SIG-M5 treated with dmso at 0.1 percent for 504 hours (cell line): ENCODE data around the gene TSNAXIP1.

ENCODE experiments used
- DNase-seq: peaks from one replicate; lab custom pipeline; 2025; ENCODE audit not compliant: unreplicated experiment; lab: John Stamatoyannopoulos, UW

Gene TSNAXIP1, protein sequence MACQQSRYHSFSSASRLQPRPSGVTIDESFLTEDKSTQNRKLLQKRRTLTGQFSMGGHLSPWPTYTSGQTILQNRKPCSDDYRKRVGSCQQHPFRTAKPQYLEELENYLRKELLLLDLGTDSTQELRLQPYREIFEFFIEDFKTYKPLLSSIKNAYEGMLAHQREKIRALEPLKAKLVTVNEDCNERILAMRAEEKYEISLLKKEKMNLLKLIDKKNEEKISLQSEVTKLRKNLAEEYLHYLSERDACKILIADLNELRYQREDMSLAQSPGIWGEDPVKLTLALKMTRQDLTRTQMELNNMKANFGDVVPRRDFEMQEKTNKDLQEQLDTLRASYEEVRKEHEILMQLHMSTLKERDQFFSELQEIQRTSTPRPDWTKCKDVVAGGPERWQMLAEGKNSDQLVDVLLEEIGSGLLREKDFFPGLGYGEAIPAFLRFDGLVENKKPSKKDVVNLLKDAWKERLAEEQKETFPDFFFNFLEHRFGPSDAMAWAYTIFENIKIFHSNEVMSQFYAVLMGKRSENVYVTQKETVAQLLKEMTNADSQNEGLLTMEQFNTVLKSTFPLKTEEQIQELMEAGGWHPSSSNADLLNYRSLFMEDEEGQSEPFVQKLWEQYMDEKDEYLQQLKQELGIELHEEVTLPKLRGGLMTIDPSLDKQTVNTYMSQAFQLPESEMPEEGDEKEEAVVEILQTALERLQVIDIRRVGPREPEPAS

DNA sequence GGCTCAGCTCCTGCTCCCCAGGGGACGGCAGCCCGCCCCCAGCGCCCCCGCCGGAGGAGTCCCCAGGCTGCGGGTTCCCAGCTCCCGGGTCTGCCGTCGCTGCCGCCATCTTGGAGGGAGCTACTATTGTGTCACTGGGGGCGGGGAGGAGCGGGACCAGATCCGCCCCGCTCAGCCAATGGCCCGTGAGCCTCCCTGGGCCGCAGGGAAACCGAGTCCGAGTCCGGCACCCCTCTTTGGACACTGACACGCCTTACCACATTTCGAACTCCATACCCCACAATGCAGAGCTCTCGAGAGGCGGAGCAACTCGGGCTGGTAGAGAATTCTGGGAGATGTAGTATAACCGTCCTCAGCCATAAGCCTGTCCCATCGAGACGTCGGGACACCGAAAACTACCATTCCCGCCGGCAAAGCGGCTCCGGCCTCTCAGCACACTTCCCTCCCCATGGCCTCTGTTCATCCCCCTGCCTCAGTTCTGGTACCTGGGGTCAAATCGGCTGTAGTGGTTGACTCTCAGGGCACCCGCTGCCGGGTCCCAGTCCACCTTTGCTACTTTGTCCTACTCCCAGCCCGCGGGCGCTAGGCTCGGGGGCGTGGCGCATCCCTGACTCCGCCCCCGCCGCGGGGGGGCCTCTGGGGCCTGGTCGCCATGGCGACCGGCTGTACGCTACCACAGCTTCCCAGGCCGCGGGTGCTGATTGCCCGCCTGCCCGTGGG, at the start of gene TSNAXIP1, which contains the start of gene RANBP10:
TSNAXIP1 (plus strand) TSS at position 462 of the 720 bp plus-strand sequence. CDS start 261 bp downstream, outside the sequence.
RANBP10 (minus strand) TSS at position 133 of the 720 bp plus-strand sequence; CDS start at position 109, 24 bp downstream.
- peak; percentile 99 for DNase-seq

DNA sequence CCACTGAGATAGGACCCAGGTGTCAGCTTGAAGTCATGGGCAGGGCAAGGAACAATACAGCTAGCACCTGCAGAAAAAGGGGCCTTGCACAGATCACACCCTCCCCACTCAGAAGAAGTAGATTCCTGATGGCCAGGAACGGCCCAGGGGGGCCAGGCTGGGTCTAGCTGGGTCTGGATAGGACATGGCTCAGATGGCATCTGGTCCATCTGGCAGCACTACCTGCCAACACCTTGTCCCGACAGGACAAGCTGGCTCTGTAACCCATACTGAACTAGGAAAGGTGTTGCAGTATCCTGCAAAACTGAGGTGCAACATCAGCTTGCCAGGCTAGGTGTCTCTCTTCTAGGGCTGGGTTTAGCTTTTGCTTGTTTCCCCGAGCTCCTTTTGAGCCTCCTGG, 48.7 kb upstream of the TSNAXIP1 start:
- no peak for DNase-seq

DNA sequence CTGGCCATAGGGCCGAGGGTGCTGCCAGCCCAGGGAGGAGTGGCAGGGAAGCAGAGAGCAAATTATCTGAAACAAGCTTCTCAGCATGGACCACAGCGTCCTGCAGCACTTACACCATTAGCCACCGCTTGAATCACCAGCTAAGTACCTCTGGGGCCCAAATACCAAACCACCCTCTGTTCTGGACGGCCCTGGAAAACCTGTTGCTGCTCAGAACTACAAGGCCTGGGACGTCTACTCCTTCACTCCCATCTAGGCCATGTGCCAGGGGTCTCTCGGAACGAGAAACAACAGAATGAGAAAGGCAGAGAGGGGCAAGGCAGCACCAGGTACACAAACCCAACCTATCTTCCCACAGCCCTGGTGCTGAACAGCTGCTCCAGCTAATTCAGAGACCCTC, 47.7 kb upstream of the TSNAXIP1 start:
- DNase-seq = no peak

DNA sequence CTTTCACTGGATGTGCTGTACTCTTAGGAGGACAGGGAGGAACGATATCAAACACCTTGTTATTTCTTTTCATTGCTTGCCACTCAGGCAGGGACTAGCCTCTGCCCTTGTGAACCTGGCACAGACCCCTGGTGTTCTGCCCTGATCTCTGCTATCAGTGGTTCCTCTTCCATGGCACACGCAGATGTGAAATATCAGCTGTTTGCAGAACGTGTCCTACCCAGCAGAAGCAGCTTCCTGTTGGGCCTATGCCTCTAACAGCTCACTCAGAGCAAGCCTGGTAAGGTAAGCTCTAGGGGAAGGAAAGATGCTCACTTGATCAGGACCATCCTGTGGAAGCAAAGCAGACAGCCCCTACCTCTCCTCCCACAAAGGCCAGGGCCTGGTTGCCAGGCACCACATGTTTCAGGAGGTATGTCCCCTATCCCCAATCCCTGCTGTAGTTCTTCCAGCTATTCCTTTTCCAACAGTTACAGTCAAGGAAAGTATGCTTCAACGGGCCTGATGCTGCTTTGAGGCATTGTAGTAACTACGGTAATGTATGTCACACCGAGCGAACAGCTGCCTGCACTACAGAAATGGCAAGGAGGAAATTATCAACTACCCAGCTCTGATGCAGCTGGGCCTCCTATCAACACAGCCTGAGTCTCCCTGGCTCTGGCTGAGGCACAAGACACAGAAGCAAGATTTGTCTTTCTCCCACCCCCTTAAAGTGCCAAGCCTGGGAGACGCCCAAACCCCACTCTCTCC, 46.3 kb upstream of the TSNAXIP1 start:
- DNase-seq = no peak

DNA sequence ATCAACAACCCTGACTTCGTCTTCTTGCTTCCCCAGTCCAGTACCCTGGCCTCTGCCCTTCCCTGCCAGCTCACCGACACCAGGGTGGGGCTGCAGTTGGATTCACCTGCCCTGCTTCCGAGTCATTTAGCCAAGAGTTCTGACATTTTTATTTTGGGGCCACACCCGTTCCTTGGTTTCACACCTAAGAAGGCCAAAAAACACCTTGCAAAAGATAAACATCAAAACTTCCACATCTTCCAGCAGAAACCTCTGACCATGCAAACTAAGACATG, 45.8 kb upstream of the TSNAXIP1 start:
- DNase-seq = no peak

DNA sequence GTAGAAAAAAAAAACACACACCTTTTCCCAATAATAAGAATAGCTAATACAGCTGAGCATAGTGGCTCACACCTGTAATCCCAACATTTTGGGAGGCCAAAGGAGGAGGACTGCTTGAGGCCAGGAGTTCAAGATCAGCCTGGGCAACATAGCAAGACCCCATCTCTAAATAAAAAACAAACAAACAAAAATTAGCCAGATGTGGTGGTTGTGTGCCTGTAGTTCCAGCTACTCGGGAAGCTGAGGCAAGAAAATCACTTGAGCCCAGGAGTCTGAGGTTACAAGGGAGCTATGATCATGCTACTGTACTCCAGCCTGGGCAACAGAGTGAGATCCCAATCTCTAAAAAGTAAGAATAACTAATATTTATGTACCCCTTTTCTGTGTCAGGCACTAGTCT, 44.8 kb upstream of the TSNAXIP1 start:
- no peak for DNase-seq

DNA sequence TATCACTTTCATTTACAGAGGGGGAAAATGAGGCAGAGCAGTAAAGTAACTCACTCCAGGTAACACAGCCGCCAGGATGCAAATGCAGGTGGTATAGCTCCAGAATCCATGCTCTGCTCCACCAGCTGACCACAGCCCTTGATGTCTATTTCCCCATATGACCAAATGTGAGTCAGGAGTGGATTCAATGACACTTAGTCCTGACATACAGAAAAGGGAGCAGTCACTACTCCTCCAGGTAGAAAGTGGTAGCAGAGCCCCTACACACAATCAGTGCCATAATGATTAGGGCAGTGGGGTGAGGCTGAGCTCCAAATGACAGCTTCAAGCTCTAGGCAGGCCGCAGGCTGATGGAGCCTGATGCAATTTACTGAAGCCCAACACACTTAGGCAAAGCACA, 44.3 kb upstream of the TSNAXIP1 start:
- DNase-seq = no peak

DNA sequence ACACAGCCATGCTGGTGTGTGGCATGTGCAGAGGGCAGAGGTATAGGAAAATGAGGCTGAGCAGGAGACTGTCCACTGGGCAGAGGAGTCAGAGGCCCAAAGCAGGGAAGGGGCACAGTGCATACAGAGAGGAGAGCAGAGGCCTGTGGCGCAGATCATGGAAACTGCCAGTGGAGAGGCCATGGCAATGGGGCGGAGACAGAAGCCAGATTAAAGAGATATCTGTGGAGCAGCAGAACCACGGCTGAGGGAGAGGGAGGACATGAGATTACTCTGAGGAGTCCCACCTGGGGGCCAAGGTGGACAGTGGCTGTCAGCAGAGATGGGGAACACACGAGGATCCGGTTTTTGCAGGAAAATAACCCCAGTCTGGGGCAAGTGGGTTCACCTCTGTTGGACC, 43.6 kb upstream of the TSNAXIP1 start:
- DNase-seq = no peak

DNA sequence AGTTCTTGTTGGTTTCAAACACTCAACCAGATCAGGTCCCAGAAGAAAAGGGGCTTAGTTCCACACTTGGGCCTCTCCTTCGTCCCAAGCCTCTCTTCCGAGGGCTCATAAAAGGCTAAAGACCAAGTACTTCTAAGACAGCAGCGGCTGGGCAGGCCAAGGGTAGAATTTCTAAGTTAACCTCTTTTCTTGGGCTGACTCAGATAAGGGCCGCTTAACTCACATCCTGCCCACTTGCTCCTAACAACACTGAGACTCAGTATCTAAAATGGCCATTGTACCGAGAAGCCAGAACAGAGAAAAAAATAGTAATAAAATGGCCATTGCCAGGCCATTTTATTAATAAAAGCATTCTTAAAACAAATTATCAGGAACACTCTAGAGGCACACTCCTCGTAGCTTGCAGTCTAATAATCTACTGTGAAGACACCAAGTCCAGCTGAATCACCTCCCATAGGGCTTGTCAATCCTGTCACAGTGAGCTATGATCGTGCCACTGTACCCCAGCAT, 42.5 kb upstream of the TSNAXIP1 start:
- no peak for DNase-seq

DNA sequence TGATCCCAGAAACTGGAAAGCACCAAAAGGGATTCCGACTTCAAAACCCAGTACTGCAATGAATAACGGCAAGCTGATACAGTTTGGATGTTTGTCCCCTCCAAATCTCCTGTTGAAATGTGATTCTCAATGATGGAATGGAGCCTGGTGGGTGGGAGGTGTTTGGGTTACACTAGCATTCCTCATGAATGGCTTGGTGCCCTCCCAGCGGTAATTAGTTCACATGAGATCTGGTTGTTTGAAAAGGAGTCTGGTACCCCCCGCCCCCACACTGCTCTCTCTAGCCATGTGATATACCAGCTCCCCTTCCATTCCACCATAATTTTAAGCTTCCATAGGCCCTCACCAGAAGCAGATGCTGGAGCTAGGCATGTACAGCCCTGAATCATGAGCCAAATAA, 40.4 kb upstream of the TSNAXIP1 start:
- no peak for DNase-seq

DNA sequence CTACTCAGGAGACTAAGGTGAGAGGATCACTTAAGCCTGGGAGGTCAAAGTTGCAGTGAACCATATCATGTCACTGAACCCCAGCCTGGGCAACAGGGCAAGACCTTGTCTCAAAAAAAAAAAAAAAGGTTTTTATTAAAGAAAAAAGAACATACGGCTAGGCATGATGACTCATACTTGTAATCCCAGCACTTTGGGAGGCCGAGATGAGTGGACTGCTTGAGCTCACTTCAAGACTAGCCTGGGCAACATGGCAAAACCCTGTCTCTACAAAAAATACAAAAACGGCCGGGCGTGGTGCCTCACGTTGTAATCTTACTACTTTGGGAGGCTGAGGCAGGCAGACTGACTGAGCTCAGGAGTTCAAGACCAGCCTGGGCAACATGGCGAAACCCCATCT, 38.7 kb upstream of the TSNAXIP1 start:
- DNase-seq = no peak

DNA sequence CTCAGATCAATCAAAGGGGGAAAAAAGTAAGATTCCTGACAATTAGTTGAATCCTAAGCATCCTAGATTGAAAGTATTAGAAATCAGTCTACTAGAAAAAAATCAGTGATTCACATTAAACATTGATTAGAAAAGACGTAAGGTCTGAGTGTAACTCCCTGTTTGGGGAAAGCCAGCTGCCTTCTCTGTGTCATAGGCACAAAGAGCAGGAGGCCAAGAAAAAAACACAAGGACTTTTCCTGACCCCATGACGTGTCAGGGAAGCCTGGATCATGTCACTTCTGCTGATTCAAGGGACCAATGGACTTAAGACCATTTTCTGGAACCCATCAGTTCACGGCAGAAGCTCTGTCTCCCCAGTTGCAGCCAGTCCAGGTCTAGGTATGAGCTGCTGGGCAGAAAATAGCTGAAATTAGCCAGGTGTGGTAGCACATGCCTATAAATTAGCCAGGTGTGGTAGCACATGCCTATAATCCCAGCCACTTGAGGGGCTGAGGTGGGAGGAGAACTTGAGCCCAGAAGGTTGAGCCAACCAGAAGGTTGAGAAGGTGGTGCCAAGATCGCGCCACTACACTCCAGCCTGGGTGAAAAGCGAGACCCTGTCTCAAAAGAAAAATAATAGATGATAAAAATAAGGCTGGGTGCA, 36.2 kb upstream of the TSNAXIP1 start:
- DNase-seq = no peak

DNA sequence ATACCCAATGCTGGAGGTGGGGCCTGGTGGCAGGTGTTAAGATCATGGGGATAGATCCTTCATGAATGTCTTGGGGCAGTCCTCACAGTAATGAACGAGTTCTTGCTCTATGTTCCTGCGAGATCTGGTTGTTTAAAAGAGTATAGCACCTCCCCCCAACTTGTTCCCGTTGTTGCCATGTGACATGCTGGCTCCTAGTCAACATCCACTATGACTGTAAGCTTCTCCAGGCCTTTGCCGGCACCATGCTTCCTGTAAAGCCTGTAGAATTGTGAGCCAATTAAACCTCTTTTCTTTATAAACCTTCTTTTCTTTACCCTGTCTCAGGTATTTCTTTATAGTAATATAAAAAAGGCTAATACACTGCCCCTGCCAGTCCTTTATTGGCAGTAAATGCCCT, 33.6 kb upstream of the TSNAXIP1 start:
- DNase-seq = no peak

DNA sequence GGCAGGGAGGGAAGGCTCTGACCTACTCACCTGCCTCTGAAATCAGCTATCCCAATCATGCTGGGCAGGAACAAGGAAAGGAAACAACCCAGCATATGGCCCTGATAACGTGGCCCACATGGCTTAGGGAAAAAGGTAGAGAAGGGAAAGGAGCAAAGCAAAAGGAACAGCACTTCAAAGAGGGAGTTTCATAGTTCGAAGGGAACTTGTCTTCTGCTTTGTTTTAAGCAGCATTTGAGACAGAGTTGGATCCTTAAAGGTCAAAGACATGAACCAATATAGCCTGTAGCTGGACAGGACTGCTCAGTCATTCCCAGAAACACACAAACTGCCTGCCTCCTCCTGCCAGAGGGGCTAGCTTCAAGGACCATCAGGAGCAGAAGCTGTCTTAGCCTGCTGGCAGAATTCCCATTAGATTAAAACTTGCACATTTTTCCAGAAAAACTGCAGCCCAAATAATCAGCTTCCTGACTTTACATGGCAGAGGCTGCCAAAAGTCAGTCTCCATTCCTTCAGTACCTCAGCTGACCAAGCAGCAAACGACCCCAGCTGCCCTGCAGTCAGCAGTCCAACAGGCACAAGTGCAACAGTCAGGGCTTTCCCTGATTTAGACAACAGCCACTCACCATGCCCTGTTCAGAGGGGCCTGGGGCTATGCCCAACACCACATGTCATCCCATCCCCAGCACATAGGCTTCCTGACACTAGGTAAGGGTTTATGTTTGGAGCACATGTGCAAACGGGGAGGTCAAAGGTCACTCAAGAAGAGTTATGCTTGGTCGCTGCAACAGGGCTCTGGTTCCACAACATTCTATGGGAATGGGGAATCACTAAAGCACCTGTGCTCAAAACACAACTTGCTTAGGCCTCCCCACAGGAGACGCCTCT, 32.9 kb upstream of the TSNAXIP1 start:
- DNase-seq = no peak

DNA sequence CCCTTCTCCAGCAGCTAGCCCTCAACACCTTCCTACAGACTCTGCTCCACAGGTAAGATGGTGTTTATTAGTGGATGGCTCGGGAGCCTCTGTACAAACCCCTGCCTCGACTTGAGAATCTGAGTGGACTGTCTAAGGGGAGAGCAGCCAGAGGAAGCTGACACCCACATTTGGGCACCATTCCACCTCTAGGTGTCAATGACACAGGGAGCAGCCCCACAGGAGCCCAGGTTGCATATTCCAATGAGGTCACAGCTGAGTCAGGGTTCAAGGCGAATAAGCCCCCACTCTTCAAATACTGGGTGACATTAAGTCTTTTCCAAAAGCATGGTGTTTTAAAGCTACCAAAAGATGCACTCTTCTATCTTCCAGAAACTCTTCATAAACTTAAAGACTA, 32.2 kb upstream of the TSNAXIP1 start:
- no peak for DNase-seq

DNA sequence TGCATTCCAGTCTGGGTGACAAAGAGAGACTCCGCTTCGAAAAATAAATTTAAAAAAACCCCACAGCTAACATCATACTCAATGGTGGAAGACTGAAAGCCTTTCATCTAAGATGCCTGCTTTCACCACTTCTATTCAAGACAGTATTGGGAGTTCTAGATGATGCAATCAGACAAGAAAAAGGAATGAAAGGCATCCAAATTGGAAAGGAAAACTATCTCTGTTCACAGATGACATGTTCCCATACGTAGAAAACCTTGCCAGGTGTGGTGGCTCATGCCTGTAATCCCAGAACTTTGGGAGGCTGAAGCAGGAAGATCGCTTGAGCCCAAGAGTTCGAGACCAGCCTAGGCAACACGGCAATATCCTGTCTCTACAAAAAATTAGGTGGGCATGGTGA, 31.4 kb upstream of the TSNAXIP1 start:
- no peak for DNase-seq

DNA sequence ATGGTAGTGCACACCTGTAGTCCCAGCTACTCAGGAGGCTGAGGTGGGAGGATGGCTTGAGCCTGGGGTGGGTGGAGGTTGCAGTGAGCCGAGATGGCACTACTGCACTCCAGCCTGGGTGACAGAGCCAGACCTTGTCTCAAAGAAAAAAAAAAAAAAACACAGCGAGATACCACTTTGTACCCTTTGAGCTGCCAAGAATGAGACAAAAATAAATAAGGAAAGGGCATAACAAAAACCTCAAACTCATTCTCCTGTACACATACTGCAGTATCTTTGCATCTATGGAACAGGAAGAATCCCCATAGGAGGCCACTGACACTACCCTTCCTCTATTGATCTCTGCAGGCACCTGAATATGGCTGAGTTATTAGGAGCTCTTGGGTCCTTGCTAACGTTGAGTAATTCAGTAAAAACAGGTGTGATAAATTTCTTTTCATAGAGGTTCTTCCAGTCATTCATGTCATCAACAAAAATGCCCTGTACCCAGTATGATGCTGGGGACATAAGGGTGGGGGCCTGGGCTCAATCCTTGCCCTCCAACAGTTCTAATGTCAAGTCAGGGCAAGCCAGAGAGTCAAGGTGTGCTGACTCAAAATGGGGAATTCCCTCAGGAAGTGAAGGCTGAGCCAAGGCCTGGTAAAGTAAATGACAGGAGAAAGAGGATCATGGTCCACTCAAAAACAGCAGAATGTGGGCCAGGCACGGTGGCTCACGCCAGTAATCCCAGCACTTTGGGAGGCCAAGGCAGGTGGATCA, 27.3 kb upstream of the TSNAXIP1 start:
- DNase-seq = no peak

DNA sequence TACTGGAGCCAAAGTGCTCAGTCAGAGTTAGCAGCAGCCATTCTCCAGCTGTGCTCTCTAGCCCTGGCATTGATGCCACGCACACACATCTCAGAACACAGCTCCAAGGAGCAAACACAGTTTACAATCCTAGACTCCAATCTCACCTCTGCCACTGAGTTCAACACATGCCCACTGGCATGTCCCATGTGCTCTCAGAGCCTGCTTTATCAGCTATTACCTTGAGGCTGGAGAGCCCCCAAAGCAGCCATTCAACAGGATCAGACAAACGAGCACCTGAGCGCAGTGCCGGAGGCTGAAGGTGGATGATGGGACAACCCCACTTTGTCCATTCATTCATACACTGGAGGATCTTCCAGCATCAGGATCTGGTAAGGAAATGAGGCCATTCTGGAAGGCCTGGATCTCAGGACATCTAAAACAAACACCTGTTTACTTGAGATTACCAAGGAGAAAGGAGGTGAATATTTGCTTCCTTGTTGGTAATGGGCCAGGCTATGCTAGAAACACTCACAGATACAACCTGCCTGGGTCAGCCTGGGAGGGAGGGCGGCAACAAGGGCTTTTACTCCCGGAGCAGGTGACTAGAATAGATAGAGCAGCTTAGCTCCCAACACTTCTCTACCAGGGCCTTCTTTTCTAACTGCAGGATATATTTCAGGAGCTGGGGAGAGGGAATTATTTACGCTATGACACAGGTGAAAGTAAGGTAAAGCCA, 25.7 kb upstream of the TSNAXIP1 start:
- DNase-seq = no peak
